ENCODE measurements around the gene SHOX.

GRCh38 chrX:650324-650723 is 19.7 kb downstream of the SHOX start:
- TF ChIP-seq, protein P1, sequence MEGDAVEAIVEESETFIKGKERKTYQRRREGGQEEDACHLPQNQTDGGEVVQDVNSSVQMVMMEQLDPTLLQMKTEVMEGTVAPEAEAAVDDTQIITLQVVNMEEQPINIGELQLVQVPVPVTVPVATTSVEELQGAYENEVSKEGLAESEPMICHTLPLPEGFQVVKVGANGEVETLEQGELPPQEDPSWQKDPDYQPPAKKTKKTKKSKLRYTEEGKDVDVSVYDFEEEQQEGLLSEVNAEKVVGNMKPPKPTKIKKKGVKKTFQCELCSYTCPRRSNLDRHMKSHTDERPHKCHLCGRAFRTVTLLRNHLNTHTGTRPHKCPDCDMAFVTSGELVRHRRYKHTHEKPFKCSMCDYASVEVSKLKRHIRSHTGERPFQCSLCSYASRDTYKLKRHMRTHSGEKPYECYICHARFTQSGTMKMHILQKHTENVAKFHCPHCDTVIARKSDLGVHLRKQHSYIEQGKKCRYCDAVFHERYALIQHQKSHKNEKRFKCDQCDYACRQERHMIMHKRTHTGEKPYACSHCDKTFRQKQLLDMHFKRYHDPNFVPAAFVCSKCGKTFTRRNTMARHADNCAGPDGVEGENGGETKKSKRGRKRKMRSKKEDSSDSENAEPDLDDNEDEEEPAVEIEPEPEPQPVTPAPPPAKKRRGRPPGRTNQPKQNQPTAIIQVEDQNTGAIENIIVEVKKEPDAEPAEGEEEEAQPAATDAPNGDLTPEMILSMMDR (IDR thresholded peaks at IDR 0.05), result no peak
- TF ChIP-seq EP300 (IDR thresholded peaks at IDR 0.05), result no peak

All from sigmoid colon (tissue), 4 donors.